ENCODE data around the gene PPP3R2.
A peak's percentile ranks its signal among the peaks of the same experiment; 100 is the strongest.
"Not testable (repeated sequence)": the region's sequence is repeated elsewhere in the genome, so short reads cannot be mapped to it uniquely, and the experiment has no call there.

Gene PPP3R2

GRCh38 chr9:101590901-101591300 lies 3.9 kb downstream of the PPP3R2 start:
- TF ChIP-seq CTCF (conservative IDR thresholded peaks at IDR 0.05; ENCODE audit: low read depth, low read length): no peak
- DNase-seq (ENCODE audit: low read depth): no peak
- no peak overlapping the region for H3K4me3 ChIP-seq (ENCODE audit: low read length)

GRCh38 chr9:101590074-101590473 lies 4.7 kb downstream of the PPP3R2 start:
- peak; percentile 74 for DNase-seq (ENCODE audit: low read depth)
- H3K4me3 ChIP-seq (ENCODE audit: low read length): not testable (repeated sequence)

GRCh38 chr9:101587332-101588043 lies 7.3 kb downstream of the PPP3R2 start:
- DNase-seq (ENCODE audit: low read depth): no peak
- no peak for TF ChIP-seq CTCF (conservative IDR thresholded peaks at IDR 0.05; ENCODE audit: low read depth, low read length)
- no peak overlapping the region for H3K4me3 ChIP-seq (ENCODE audit: low read length)

GRCh38 chr9:101586651-101587050 lies 8.1 kb downstream of the PPP3R2 start:
- no peak for TF ChIP-seq CTCF (conservative IDR thresholded peaks at IDR 0.05; ENCODE audit: low read depth, low read length)
- no peak for DNase-seq (ENCODE audit: low read depth)
- no peak overlapping the region for H3K4me3 ChIP-seq (ENCODE audit: low read length)

- TF ChIP-seq CTCF (conservative IDR thresholded peaks at IDR 0.05; ENCODE audit: low read depth, low read length): no peak
- H3K4me3 ChIP-seq (ENCODE audit: low read length): no peak overlapping the region
- DNase-seq (ENCODE audit: low read depth): no peak
These were observed 9.0 kb downstream of the PPP3R2 start for GRCh38 chr9:101585740-101586139.

- DNase-seq (ENCODE audit: low read depth): no peak
- H3K4me3 ChIP-seq (ENCODE audit: low read length): no peak overlapping the region
- TF ChIP-seq CTCF (conservative IDR thresholded peaks at IDR 0.05; ENCODE audit: low read depth, low read length): no peak
These were observed 12.2 kb downstream of the PPP3R2 start for GRCh38 chr9:101582553-101582952.

GRCh38 chr9:101579711-101580545 lies 14.8 kb downstream of the PPP3R2 start:
- DNase-seq (ENCODE audit: low read depth): no peak
- no peak overlapping the region for H3K4me3 ChIP-seq (ENCODE audit: low read length)
- TF ChIP-seq CTCF (conservative IDR thresholded peaks at IDR 0.05; ENCODE audit: low read depth, low read length): no peak
